ENCODE measurements around the gene NCKAP1.

DNA sequence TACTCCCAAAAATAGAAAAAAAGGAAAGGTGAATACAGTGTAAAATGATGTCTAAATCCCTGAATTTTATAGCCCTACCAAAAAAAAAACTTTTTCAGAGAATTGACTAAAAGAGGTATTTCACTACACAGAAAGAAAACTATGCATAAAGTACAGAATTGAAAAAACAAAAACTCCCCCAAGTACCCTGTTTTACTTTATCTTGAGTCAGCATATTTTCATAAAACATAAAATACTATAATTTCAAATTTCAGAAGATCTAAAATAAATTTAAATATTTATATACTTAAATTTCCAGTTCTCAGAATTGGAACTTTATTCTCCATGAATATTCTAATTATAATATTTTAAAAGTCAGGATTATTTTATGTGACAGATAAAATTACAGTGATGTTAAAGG, 10.1 kb downstream of the NCKAP1 start:
- TF ChIP-seq POLR2A (IDR thresholded peaks at IDR 0.05; ENCODE audit: low read depth, low read length), result no peak
- no peak for TF ChIP-seq TAF1 (IDR thresholded peaks at IDR 0.05; ENCODE audit: borderline replicate concordance, low read depth, low read length)
